Liver (tissue), 9 donors: Measurements from ENCODE around the gene KDM4C. TPM values are rescaled to one million over a fixed set of nuclear protein-coding genes. Genes with fewer than 3 reads are reported as not detected.

Source experiments
- DNase-seq: peaks from one replicate; pipeline ENCODE4 v3.0.0-alpha.2; 2017; ENCODE audit warnings: low spot score
- H3K27ac ChIP-seq, 2 donors: one replicate each; pipeline ENCODE4 v1.7.0; 2013; ENCODE audit warnings: inconsistent platforms in 2 of 2, low read length in 2 of 2, control low read depth in 1 of 2, low read depth in 1 of 2, mild to moderate bottlenecking in 1 of 2
- H3K27me3 ChIP-seq, 4 donors: one replicate each; pipeline versions ENCODE4 v1.6.1 to v1.7.0; 2013; ENCODE audit warnings: low read length in 3 of 4, inconsistent platforms in 1 of 4, mild to moderate bottlenecking in 1 of 4, moderate library complexity in 1 of 4; ENCODE audit not compliant: control insufficient read depth in 4 of 4, insufficient read depth in 4 of 4
- H3K36me3 ChIP-seq, 4 donors: one replicate each; pipeline versions ENCODE4 v1.6.1 to v1.7.0; 2013; ENCODE audit warnings: low read length in 3 of 4, mild to moderate bottlenecking in 3 of 4, low read depth in 1 of 4, moderate library complexity in 1 of 4; ENCODE audit not compliant: control insufficient read depth in 4 of 4, insufficient read depth in 3 of 4
- H3K4me1 ChIP-seq, 4 donors: one replicate each; pipeline versions ENCODE4 v1.6.1 to v1.7.0; 2013; ENCODE audit warnings: low read length in 3 of 4, mild to moderate bottlenecking in 3 of 4, moderate library complexity in 1 of 4; ENCODE audit not compliant: control insufficient read depth in 4 of 4, insufficient read depth in 4 of 4
- H3K4me3 ChIP-seq, 3 donors: one replicate each; pipeline versions ENCODE4 v1.6.1 to v1.7.0; 2013; ENCODE audit warnings: low read length in 3 of 3, control low read depth in 1 of 3, low read depth in 1 of 3, mild to moderate bottlenecking in 1 of 3
- H3K9ac ChIP-seq, 2 donors: one replicate each; pipeline ENCODE4 v1.7.0; 2013; ENCODE audit warnings: low read length in 2 of 2, mild to moderate bottlenecking in 2 of 2, moderate library complexity in 2 of 2, control low read depth in 1 of 2, low read depth in 1 of 2
- H3K9me3 ChIP-seq, 4 donors: one replicate each; pipeline versions ENCODE4 v1.6.1 to v1.7.0; 2013; ENCODE audit warnings: low read length in 3 of 4; ENCODE audit not compliant: control insufficient read depth in 4 of 4
- ATF3 ChIP-seq: IDR thresholded peaks from 2 replicates; pipeline ENCODE4 v1.6.1; 2016; ENCODE audit warnings: antibody characterized with exemption
- CTCF ChIP-seq: fragments of 150-350 bp; IDR thresholded peaks from 2 replicates; pipeline ENCODE4 v1.5.1; 2017; ENCODE audit warnings: improper control_type of control experiment, low read depth, low read length; ENCODE audit not compliant: missing input control
- EGR1 ChIP-seq, 2 donors: IDR thresholded peaks; 2 replicates each; pipeline ENCODE4 v1.6.1; 2016 to 2018; ENCODE audit warnings: antibody characterized with exemption in 2 of 2, low read depth in 2 of 2
- FOXA1 ChIP-seq: IDR thresholded peaks from 2 replicates; pipeline ENCODE4 v1.6.1; 2016; ENCODE audit warnings: antibody characterized with exemption
- FOXA2 ChIP-seq: IDR thresholded peaks from 2 replicates; pipeline ENCODE4 v1.6.1; 2016; ENCODE audit warnings: antibody characterized with exemption
- GABPA ChIP-seq, 2 donors: IDR thresholded peaks in 1 of 2; conservative IDR thresholded peaks in 1 of 2; 2 replicates each; pipeline ENCODE4 v1.6.1; 2016; ENCODE audit warnings: antibody characterized with exemption in 2 of 2, mild to moderate bottlenecking in 1 of 2, moderate library complexity in 1 of 2
- HNF4A ChIP-seq, 2 donors: conservative IDR thresholded peaks; 2 replicates each; pipeline ENCODE4 v1.6.1; 2016; ENCODE audit warnings: antibody characterized with exemption in 2 of 2, mild to moderate bottlenecking in 2 of 2
- HNF4G ChIP-seq: IDR thresholded peaks from 2 replicates; pipeline ENCODE4 v1.6.1; 2016; ENCODE audit warnings: antibody characterized with exemption
- JUND ChIP-seq, 2 donors: IDR thresholded peaks; 2 replicates each; pipeline ENCODE4 v1.6.1; 2016; ENCODE audit warnings: antibody characterized with exemption in 2 of 2
- MAX ChIP-seq: IDR thresholded peaks from 2 replicates; pipeline ENCODE4 v1.6.1; 2016; ENCODE audit warnings: antibody characterized with exemption
- NR2F2 ChIP-seq: IDR thresholded peaks from 2 replicates; pipeline ENCODE4 v1.6.1; 2016; ENCODE audit warnings: antibody characterized with exemption
- RAD21 ChIP-seq, 2 donors: IDR thresholded peaks; 2 replicates each; pipeline ENCODE4 v1.6.1; 2016; ENCODE audit warnings: antibody characterized with exemption in 2 of 2, mild to moderate bottlenecking in 2 of 2
- REST ChIP-seq: IDR thresholded peaks from 2 replicates; pipeline ENCODE4 v1.6.1; 2016; ENCODE audit warnings: antibody characterized with exemption, mild to moderate bottlenecking
- RXRA ChIP-seq, 2 donors: IDR thresholded peaks; 2 replicates each; pipeline ENCODE4 v1.6.1; 2017 to 2018; ENCODE audit warnings: antibody characterized with exemption in 2 of 2, mild to moderate bottlenecking in 1 of 2
- SP1 ChIP-seq: IDR thresholded peaks from 2 replicates; pipeline ENCODE4 v1.6.1; 2018; ENCODE audit warnings: antibody characterized with exemption, mild to moderate bottlenecking
- TAF1 ChIP-seq: conservative IDR thresholded peaks from 2 replicates; pipeline ENCODE4 v1.6.1; 2016; ENCODE audit warnings: antibody characterized with exemption, mild to moderate bottlenecking
- YY1 ChIP-seq: IDR thresholded peaks from 2 replicates; pipeline ENCODE4 v1.6.1; 2016; ENCODE audit warnings: antibody characterized with exemption, mild to moderate bottlenecking
- ZBTB33 ChIP-seq: IDR thresholded peaks from 2 replicates; pipeline ENCODE4 v1.6.1; 2016; ENCODE audit warnings: antibody characterized with exemption
- WGBS: extraction: QIAGEN DNeasy Blood & Tissue Kit; methylation state at CpG from one replicate; pipeline ENCODE4 v1.1.7; 2013; 5-methylcytosine and 5-hydroxymethylcytosine counted together
- polyA plus RNA-seq, 2 donors: library from polyadenylated mRNA; stranded (reverse) in 1 of 2; unstranded in 1 of 2; fragments of 200-250 nt in 1 of 2; fragments of >200 nt in 1 of 2; fragmentation: Nextera tagmentation in 1 of 2; extraction: Ambion mirVana in 1 of 2; gene quantifications; one replicate each; pipeline versions ENCODE4 v1.2.1 to v1.2.3, GENCODE V29; 2013 to 2015
- total RNA-seq, 2 donors: library from RNA; depleted of rRNA; stranded (reverse); fragments of >200 nt; gene quantifications; one replicate each; pipeline ENCODE4 v1.2.3, GENCODE V29; 2014
- donor health status: healthy.
- donor health status: healthy.
- donor health status: healthy.
- donor health status: healthy.
- donor health status: healthy.

The KDM4C gene
- total and polyA plus RNA-seq, 4 donors = 4.3 to 40.2 (median 24.0) TPM

- DNase-seq = no peak
- H3K9ac ChIP-seq = no peak overlapping the region
- H3K27me3 ChIP-seq = no peaks in the 10 kb centered on the region
- WGBS = 80% methylated on average over 8 of the region's 8 CpGs
- H3K27ac ChIP-seq = no peak overlapping the region
- H3K4me1 ChIP-seq = peaks cover 0 to 3% (median 0%) of the 10 kb centered on the region in 4 donors
- H3K4me3 ChIP-seq = no peak overlapping the region
- H3K9me3 ChIP-seq = no peaks in the 10 kb centered on the region
- no peak for TF ChIP-seq FOXA1
- TF ChIP-seq TAF1 = no peak
- TF ChIP-seq EGR1 (IDR thresholded peaks at IDR 0.05; ENCODE audit: low read depth in 2 of 2) = no peak
- TF ChIP-seq FOXA2 = no peak
- no peak for TF ChIP-seq REST
- TF ChIP-seq HNF4G = no peak
- no peak for TF ChIP-seq RAD21 (IDR thresholded peaks at IDR 0.05)
- TF ChIP-seq RXRA (IDR thresholded peaks at IDR 0.05) = no peak
- H3K36me3 ChIP-seq = peaks cover 0 to 9% (median 3%) of the 10 kb centered on the region in 4 donors
Measured at GRCh38 chr9:7150153-7150890, 392.5 kb downstream of the KDM4C start.

- no peaks in the 10 kb centered on the region for H3K27me3 ChIP-seq
- H3K27ac ChIP-seq = no peak overlapping the region
- no peak overlapping the region for H3K4me3 ChIP-seq
- 98% methylated on average over 4 of the region's 4 CpGs for WGBS
- no peak for TF ChIP-seq HNF4A (conservative IDR thresholded peaks at IDR 0.05)
- TF ChIP-seq EGR1 (IDR thresholded peaks at IDR 0.05; ENCODE audit: low read depth in 2 of 2) = no peak
- TF ChIP-seq HNF4G = no peak
- no peak for TF ChIP-seq ZBTB33
- TF ChIP-seq RXRA (IDR thresholded peaks at IDR 0.05) = no peak
- TF ChIP-seq ATF3 = no peak
- no peak for TF ChIP-seq YY1
- TF ChIP-seq JUND (IDR thresholded peaks at IDR 0.05) = no peak
- no peak for TF ChIP-seq GABPA (IDR thresholded peaks at IDR 0.05 in 1 of 2, conservative IDR thresholded peaks at IDR 0.05 in 1 of 2)
- TF ChIP-seq RAD21 (IDR thresholded peaks at IDR 0.05) = no peak
- no peak for TF ChIP-seq CTCF
- no peak for TF ChIP-seq FOXA1
- TF ChIP-seq REST = no peak
- no peak for TF ChIP-seq SP1
- TF ChIP-seq NR2F2 = no peak
- TF ChIP-seq MAX = no peak
- no peak for TF ChIP-seq TAF1
- TF ChIP-seq FOXA2 = no peak
- no peaks in the 10 kb centered on the region for H3K9me3 ChIP-seq
- peaks cover 0 to 3% (median 0%) of the 10 kb centered on the region in 4 donors for H3K4me1 ChIP-seq
- peaks cover 0 to 6% (median 3%) of the 10 kb centered on the region in 4 donors for H3K36me3 ChIP-seq
- H3K9ac ChIP-seq = no peak overlapping the region
- no peak for DNase-seq
Measured at GRCh38 chr9:7153134-7153533, 395.4 kb downstream of the KDM4C start.
